ENCODE results near the gene RPIA.
"Not testable (repeated sequence)": the region's sequence is repeated elsewhere in the genome, so short reads cannot be mapped to it uniquely, and the experiment has no call there.

The RPIA gene

DNA sequence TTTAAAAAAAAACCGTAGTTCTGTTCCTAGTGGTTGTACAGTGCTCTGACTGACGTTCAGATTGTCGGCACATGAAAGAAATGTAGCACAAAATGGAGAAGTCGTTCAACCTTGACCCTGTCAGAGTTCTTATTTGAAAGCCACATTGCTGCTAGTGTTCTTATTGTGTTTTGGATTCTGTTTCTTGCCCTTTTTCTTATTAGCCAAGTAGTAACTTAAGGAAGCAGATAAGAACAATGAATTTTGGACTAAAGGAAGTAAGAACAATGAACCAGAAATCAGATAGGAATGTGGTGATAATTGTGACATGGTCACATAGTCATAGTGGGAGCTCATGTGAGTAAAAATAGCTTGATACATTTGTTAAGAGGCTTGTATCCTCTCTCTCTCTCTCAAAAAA is 45.9 kb downstream of the RPIA start:
- no peak for DNase-seq

DNA sequence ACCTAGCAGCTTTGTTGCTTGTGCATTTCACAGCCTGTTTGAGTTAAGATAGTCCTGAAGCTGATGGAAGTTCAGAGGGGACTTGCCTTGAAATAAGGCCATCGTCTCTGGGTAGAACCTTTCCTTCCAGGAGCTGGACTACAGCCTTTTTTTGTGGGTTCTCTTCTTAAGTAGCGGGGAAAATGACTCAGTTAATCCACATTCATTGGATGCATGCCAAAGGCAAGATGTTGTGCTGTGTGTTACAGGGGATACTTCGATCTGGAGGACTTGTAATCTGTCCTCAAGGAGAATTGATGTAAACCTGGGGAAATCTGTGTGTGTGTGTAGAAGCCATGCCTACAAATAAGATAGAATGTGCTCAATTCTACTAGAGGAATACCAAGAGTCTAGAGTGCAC is 46.8 kb downstream of the RPIA start:
- DNase-seq, result no peak

DNA sequence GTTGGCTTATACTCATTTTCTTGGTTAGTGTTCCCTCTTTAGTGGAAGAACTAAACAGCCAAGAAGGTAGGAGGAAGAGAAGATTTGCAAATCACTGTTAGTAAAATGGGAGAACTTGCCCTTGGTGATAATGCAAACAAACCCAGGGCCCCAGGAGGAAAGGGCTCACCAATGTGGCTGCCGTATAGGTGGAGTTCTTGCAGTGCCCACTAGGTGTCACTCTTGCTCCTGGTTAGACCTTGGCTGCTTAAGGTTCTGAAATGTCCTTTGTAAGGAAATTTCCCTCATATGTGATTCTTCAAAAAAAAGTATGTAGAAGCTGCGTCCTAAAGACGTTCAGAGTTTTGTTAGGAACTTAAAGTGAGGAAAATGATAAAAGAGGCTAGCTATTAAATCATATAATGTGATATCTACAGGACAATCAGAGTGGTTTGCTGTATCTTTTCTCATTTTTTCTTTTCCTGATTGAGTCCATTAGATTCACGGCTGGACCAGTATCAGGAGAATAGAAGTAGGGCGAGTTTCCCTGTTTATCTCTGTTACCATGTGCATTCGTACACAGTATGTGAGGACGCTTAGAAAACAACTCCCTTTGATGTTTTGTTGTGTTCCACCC is 48.6 kb downstream of the RPIA start:
- DNase-seq, result peak; percentile 9 to 65 (median 60)

DNA sequence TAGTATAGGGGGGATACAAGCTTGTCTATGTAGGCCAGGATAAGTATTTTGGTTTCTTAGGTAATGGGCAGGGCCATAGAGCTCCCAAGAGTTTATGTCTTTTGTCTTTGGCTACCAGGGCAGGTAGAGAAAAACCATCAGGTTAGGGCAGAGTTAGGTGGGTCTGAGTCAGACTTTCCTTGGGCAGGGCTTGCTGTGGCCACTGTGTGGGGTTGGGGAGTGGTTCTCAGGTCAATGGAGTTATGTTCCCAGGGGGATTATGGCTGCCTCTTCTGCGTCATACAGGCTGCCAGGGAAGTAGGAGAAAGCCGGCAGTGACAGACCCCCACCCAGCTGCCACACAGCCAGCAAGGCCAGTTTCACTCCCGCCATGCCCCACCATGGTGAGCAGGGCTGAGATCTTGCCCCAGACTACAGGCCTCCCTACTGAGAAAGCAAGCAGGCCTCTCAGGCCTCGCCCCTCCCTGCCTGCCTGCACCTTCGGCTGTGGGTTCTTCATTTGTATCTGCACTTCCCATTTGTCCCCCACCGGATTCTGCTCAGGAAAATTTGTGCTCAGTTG is 55.5 kb downstream of the RPIA start:
- no peak for DNase-seq

DNA sequence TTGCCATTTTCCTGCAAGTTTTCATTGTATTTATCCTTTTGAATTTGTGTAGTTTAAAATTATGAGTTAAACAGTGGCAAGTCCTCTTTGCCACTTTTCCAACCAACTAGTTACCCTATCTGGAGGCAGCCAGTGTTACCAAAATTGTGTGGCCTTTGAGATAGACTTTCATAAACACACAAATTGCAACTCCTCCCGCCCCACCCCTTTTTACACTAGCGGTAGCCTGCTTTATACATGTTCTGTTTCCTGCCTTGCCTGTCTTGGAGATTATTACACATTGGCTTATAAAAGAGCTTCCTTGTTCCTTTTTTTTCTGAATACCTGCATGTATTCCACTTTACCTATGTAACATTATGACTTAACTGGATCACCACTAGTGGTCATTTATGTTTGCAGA is 56.5 kb downstream of the RPIA start:
- DNase-seq, result no peak

DNA sequence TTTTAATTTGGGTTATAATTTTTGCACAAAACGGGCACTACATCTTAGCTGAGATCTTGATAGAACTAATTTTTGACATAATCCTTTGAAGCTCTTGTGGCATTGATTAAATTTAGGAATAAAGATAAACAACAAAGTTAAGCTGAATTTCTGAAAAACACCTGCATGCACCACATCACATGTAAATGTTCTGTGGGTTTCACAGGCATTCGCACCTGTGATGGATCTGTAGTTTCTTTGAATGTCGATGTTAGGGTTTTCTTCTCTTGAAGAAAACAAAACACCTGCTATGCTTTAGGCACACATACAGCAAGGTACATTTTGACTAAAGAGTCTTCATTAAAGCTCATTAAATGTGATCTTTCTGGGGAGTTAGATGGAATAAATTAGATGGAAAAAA is 60.3 kb downstream of the RPIA start:
- DNase-seq, result no peak

DNA sequence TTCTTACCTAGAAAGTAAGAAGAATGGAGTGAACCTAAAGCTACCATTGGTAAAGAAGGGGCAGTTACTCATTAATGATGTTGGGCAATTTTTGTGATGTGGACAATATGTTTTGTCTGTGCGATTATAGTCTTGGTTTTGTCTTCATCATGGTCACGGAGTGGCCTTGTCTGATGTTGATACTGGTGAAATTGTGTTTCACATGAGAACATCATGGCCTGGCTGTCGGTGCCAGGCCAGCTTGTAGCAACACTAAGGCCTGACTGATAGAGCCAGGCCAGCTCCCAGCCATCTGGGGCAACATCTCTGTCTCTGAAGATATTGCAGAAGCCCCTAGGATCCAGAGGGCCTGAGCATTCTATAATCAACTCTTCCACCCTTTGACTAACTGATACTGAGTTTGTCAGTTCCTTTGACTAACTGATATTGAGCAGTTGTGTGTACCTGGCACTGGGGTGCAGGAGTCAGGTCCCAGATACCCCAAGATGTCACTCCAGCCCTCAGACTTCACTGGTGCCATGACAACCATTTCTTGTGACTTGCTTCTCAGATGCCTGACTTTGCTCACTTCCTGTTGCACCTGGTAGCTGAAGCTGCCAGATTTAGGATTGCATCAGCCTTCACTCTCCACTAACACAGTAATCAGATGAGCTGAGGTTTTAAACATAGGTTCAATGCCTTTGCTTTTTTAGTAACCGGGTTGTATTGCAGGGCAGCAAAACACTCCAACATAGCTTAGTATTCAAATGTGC is 62.5 kb downstream of the RPIA start:
- no peak for DNase-seq

DNA sequence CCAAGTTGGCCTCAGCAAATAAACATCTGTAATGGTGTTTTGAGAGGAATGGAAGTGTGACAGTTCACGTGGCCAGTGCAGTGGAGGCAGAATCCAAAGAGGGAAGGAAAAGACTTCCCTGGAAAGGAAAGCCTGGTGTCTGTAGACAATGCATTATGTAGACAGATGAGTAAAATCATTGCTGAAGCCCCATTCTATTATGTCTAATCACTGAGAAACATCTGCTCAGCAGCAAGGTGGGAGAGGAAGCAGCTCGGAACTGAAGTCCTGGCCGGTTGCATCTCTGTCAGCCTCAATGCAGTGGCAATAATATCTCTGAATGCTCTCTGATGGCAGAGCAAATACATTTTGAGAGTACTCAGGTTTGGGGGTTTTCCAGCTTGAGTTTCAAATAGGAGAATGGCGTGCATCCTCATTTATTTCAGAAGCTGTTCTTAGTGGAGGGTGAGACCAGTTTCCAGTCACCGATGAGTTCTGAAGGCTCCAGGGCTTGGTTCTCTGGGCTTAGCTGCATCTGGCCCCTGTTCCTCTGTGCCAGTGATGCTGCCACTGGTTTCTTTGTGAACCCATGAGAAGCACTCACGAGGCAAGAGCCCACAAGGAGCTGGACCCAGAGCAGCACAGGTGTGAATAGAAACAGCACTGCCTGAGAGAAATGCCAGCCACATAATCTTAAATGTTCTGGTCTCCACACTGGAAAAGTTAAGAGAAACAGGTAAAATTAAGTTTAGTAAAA is 63.3 kb downstream of the RPIA start:
- no peak for DNase-seq

DNA sequence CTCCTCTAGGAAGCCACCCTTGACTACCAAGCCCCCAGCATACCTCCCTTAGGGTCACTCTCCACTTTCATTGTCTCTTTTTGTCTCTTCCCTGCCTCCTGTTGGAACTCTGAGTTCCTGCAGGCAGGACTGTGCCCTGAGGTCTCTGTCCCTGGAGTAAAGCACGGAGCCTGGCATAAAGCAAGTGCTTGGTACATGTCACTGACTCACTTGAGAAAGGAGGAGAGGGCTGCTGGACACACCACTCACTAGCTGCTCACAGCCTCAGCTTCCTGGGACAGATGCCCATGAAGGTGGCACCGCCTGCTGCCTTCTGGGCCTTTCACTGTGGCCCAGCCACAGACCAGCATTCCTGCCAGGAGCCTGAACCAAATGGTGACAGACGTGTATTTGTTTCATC is 64.4 kb downstream of the RPIA start:
- DNase-seq, result no peak

DNA sequence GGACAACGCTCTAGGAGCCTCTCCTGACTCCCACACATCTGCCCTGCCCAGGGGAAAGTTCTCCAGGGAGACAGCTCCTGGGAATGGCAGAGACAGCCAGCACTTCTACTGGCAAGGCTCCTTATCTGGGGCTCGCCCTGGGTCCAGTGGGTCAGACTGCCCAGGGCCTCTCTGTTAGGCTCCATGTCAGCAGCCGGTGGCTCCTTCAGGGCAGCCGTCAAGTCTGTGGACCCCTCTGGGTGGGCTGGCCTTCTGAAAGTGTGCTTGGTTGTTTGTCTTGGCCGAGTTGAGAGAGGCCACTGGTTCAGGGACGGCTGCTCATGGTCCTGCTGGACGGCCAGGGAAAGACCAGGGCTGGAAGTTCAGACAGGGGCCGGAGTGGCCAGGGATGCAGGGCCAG is 65.6 kb downstream of the RPIA start:
- no peak for DNase-seq

DNA sequence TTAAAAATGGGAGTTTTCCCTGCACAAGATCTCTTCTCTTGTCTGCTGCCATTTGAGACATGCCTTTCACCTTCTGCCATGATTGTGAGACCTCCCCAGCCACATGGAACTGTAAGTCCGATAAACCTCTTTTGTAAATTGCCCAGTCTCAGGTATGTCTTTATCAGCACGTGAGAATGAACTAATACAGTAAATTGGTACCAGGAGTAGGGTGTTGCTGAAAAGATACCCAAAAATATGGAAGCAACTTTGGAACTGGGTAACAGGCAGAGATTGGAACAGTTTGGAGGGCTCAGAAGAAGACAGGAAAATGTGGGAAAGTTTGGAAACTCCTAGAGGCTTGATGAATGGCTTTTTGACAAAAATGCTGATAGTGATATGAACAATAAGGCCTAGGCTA is 67.2 kb downstream of the RPIA start:
- not testable (repeated sequence) for DNase-seq

DNA sequence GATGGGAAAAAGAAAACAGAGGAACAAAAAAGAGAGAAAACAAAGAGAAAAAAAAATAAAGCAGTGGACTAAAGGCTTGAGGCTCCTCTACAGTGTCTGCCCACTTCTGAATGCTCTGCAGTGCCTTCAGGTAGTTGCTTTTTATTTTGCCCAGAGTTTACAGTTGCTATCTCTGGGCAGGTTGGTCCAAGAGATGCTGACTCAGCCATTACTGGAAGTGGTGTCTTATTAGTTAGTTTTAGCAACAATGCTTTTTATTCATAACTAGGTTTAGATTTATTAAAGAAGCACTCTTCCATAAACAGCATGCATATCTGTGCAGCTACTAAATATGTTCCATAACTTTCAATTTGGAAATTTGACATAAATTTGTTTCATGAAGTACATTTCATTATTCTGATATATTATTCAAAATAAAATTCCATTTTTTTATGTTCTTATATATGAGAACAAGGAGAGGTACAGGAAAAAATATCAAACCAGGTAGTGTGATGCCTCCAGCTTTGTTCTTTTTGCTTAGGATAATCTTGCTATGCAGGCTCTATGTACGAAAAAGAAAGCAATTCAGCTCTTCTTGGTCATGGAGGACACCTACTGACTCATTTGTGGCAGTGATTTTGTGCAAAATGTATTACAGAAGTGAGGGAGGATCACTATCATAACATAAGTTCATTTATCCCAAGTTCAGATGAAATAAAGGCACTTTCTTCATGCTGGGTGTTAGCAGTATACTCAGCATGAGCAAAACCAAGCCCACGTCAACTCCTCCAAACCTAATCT is 69.5 kb downstream of the RPIA start:
- no peak for DNase-seq

DNA sequence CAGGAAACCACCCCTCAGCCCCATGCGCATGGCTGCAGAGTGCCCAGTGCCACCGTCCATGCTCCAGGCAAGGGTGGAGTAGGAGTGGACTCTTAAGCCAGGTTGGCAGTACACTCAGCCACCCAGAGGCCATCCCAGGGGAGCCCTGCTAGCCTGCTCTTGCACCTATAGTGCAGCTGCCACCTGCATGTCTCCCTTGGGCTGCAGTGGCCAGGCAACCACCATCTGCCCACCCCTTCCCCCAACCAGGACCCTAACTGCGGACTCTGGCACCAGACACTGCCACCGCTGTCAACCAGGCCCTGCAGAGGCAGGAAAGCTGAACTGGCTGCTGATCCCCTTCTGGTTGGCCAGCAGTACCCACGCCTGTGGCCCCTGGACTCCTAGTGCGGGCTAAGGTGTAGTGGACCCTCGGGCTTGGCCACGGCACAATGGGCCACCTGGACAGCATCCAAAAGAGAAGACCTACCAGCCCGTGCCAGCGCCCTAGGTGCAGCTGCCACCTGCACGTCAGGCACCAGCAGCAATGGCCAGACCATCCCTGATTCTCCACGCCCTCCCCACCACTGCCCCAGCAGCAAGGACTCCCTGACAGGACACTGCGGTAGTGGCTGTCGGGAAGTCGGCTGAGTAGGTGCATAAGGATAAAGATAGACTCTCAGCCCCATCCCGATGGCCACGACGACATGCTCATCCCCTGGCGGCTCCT is 72.8 kb downstream of the RPIA start:
- DNase-seq, result no peak

DNA sequence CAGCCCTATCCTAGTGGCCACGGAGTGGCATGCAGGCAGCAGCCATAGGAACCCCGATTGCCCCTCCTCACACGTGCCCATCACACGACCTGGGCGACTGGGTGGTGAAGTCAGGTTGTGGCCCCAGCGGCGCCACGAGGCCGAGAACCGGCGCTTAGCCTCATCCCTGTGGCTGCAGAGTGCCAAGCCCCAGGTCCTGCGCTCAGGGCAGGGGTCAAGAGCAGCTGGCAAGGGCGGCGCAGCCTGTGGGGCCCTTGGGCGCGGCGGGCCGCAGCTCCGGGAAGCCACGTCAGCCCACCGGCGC is 73.3 kb downstream of the RPIA start:
- no peak for DNase-seq

DNA sequence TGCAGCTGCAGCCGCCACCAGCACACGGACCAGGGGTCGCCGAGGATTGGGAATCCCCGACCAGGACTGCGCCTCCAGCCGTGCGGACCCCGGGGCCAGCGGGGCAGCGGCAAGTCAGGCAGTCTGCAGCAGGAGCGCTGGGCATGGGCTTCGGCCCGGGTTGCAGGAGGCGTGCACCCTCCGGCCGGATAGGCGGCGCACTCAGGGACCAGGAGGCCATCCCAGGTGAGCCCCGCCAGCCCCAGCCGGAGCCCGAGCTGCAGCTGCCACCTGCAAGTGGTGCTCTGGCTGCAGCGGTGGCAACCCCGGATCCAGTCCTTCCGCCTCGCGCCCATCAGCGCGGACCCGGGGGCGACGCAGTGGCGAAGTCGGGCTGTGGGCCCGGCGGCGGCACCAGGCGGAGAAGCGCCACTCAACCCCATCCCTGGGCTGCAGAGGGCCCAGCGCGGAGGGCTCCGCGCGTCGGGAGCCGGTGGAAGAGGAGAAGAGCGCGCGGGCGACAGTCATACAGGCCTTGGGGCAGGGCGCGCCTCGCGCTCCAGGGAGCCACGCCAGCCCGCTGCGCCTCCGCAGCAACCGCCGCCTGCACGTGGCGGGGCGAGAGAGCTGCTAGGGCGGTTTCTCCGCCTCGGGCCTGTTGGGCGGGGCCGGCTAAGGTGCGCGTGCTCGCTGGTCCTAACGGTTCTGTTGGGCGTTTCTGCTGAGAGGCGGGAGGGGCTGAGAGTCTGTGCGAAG is 73.8 kb downstream of the RPIA start:
- DNase-seq, result peak in 2 of 4 experiments; percentile 10 to 50

DNA sequence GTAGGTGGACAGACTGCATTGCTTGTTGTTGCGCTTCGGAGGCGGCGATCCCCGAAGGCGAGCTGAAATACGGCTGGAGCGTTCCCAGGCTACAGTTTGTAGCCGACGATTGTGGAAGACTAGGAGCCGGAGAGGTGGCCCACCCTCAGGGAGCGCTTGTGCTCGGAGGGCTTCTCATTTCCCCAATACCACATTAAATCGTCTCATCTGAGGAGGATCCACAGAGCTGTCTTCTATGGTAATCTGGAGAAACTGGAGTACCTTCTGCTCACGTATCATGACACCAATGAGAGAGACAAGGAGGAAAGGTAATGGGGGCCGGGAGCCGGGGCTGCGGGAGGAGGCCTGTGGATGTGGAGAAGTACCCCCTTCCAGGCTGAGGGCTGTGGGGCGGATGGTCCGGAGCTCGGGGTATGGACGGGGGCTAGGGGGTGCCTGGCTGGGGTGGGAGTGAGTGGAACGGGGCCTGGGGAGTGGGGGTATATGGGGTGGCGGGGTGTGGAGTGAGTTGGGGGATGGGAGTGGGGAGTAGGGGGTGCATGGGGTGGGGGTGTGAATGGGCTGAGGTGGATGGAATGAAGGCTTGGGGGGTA is 74.5 kb downstream of the RPIA start:
- DNase-seq, result not testable (repeated sequence)

DNA sequence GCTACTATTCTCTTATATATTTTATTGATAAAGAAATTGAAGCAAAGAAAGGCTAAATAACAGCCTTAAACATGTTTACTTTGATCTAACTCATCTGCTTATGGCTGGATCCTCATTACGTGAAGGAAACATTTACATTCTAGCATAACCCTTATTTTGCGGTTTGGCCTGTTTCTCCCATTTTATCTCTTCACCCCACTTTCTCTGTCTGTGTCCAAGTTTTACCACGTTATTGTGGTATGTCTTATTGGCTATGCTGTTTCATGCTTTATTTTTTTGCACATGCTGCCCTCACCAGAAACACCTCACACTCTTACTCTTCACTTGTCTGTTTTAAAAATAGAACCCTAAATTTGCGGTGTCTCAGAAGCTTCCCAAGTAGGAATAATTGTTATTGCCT is 78.5 kb downstream of the RPIA start:
- DNase-seq, result no peak

DNA sequence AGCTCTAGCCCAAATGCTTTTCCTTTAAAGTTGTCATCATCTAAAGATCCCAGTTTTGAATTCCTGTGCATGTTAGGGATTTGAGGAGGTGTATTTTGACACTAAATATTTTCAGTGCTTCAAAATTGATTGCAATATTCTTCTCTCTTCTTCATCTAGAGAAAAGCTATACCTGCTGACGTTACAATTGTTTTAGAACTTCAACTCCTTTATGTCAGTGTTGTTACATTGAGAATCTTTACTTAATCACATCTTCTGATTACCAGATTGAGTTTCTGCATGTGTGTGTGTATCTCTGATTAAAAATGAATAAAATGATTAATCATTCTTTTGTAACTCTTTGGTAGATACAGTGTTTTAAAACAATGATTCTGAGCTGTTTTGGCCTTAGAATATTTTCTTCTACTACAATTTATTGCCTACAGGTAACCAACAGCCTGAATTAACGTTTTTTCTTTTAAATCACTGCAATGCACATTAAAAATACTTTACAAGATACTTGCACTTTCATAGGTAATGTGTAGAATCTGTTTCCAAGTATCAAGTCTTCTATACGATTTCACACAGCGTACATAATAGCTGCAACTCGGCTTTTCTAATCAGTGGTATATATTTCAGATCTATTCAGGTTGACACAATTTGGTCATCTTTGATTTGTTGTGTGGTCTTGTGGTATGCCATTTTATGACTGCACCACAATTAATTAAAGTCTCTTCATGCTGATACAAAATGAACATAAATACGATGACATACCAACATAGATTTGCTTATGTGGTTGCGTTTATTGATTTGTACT is 82.0 kb downstream of the RPIA start:
- DNase-seq, result not testable (repeated sequence)

DNA sequence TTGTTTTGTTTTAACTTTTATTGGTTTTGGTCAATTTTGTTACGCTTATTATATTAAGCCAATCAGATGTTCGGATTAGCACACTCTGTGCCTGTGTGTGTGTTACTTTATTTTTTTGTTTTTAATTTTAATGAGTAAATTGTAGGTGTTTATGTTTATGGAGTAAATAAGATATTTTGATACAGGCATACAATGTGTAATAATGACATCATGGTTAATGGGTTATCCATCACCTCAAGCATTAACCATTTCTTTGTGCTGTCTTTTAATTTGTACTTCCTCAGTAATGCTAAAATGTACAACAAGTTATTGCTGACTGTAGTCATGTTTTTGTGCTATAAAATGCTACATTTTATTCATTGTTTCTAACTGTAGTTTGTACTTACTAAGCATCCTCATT is 97.7 kb downstream of the RPIA start:
- not testable (repeated sequence) for DNase-seq

DNA sequence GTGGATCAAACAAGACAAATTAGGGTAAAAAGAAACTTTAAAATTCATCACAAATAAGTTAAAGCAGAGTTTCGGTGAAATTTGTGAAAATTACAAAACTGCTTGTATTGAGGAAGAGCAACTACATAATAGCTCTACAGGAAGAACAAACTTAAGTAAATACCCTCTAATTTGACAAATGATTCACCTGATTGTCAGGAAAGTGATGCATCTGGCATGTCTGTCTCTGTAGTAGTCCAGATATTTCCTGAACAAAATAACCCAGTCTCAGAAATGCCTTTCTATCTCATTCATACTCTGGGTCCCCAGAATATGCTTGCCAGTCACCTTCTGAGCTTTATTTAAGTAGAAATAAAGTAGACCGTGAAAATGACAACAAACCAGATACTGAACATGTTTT is 104.5 kb downstream of the RPIA start:
- DNase-seq, result not testable (repeated sequence)

DNA sequence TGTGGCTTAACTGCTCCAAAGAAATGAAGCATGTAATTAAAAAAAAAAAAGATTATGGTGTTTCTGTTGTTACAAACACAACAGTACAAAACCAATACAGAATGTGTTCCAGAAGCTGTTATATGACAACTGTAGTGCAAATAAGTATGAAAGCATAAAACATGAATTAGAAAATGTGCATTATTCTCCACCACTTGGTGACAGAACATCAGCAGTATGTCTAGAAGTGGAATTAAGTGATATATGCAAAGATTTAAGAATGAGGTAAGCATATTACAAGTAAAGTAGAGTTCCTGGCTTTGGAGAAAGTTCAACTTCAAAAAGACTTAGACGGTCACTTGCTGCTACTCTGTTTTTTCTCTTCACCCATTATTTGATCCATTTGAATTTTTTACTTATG is 105.0 kb downstream of the RPIA start:
- DNase-seq, result not testable (repeated sequence)

Measured in activated naive CD4-positive, alpha-beta T cell (primary cell).